ENCODE results near the gene CERS6. TPM values are rescaled to one million over a fixed set of nuclear protein-coding genes. Genes with fewer than 3 reads are reported as not detected.
A peak's percentile ranks its signal among the peaks of the same experiment; 100 is the strongest.

The CERS6 gene
- total and polyA plus RNA-seq, 8 donors: 3.2 to 18.0 (median 7.6) TPM

DNA sequence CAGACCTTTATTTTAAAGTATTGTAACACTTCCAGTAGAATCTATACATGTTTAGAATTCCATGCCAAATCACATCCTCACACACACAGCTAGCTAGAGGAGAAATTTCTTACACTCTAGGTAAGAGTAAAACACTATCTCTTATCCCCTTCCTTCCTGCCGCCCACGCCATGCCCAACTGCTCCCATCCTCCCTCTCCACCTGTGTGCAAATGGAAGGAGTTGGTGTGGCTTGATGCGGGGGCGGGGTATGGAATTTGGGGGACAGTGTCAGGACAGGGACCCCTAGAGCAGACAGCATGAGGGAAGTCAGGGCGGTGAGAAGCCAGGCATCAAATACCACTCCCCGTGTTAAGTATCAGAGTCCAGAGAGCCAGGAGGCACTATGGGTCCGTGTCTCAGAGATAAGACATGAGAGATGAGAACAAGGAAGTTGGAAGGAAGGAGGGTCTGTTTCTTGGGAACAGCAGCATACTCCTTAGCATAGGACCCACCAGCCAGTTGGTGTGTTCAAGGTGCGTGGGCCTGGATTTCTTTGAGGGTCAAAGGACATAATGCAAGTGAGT, 297.8 kb downstream of the CERS6 start:
- WGBS, 2 donors: 91 to 99% methylated on average over 8 of the region's 8 CpGs
- intact Hi-C loops (cut with DNase I): loop anchor here in 1 of 3 donors (5.0 kb wide), 1 partner anchor 407 kb away; no protein-coding TSS in a partner anchor

DNA sequence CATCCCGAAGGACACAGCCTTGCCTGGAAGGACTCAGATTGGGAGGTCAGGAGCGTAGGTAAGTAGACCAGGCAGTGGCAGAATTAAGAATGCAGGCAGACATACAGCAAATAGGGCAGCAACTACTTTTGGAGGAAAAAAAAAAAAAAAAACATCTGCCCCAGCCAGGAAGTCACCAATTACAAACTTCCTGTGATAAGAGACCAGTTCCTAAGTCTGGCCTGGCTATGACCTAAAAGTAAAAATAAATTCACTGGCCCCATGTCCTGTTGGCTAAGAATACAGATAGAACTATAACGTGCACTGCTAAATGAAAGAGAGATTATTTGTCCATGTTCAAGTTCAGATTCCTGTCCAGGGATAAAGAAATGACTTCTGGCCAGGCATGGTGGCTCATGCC, 301.2 kb downstream of the CERS6 start:
- Histone ChIP-seq H3K9me3 (no peaks in the 10 kb centered on the region), H3K4me1 (no peaks in the 10 kb centered on the region), H3K27ac (no peak overlapping the region), H3K4me3 (no peak overlapping the region), H3K27me3 (no peaks in the 10 kb centered on the region), H3K36me3 (no peaks in the 10 kb centered on the region)
- TF ChIP-seq, protein P1, sequence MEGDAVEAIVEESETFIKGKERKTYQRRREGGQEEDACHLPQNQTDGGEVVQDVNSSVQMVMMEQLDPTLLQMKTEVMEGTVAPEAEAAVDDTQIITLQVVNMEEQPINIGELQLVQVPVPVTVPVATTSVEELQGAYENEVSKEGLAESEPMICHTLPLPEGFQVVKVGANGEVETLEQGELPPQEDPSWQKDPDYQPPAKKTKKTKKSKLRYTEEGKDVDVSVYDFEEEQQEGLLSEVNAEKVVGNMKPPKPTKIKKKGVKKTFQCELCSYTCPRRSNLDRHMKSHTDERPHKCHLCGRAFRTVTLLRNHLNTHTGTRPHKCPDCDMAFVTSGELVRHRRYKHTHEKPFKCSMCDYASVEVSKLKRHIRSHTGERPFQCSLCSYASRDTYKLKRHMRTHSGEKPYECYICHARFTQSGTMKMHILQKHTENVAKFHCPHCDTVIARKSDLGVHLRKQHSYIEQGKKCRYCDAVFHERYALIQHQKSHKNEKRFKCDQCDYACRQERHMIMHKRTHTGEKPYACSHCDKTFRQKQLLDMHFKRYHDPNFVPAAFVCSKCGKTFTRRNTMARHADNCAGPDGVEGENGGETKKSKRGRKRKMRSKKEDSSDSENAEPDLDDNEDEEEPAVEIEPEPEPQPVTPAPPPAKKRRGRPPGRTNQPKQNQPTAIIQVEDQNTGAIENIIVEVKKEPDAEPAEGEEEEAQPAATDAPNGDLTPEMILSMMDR (IDR thresholded peaks at IDR 0.05): no peak
- 68 to 69% methylated on average over 3 of the region's 3 CpGs for WGBS, 2 donors
- intact Hi-C loops (cut with DNase I): loop anchor here in 1 of 3 donors (5.0 kb wide), 1 partner anchor 410 kb away; no protein-coding TSS in a partner anchor
- no peak for DNase-seq
- no peak for ATAC-seq
- FAIRE-seq: no peak

More for the DNA sequence above, 297.8 kb downstream of the CERS6 start:
- H3K9me3 ChIP-seq: no peaks in the 10 kb centered on the region
- no peaks in the 10 kb centered on the region for H3K36me3 ChIP-seq
- H3K27me3 ChIP-seq: no peaks in the 10 kb centered on the region
- no peak for FAIRE-seq
- no peaks in the 10 kb centered on the region for H3K4me1 ChIP-seq
- H3K27ac ChIP-seq: no peak overlapping the region
- H3K4me3 ChIP-seq: no peak overlapping the region
- ATAC-seq: no peak
- TF ChIP-seq, protein P1 (IDR thresholded peaks at IDR 0.05): no peak
- DNase-seq: no peak

DNA sequence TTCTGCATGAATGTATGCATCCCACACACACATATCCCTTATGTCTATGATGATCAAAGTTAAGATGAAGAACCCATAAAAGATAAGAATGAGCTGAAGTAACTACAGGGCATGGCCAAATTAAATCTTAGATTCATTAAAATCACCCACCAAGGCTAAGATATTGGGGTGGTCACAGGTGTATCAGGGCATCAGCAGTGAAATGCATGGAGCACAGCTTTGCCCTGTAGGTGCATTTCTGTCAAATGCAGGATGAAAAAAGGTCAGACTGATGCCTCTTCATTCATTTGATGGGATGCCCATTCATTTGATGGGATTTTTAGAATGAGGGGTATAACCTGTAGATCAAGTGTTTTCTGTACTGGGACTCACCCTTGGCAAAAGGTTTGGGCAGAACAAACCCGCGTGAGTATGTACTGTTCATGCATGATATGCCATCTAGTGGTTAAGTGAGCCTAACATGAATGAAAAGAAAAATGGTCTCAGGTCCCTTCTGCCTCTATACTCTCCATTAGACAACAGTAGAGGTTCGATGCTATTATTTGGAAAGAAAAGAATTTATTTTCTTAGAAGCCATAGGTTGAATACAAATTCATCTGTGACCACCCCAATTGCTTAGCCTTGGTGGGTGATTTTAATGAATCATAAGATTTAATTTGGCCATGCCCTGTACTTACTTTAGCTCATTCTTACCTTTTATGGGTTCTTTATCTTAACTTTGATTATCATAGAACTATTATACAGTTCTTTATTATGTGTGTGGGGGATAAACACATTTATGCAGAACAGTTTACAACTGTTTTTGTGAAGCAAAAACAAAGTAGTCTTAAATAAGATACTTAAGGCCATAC, 303.1 kb downstream of the CERS6 start:
- Histone ChIP-seq H3K9me3 (no peaks in the 10 kb centered on the region), H3K27me3 (no peaks in the 10 kb centered on the region), H3K27ac (no peak overlapping the region), H3K36me3 (no peaks in the 10 kb centered on the region), H3K4me1 (no peaks in the 10 kb centered on the region), H3K4me3 (no peak overlapping the region)
- 5 to 8% methylated on average over 3 of the region's 3 CpGs for WGBS, 2 donors
- TF ChIP-seq, protein P1 (IDR thresholded peaks at IDR 0.05): peak in 3 of 4 donors; percentile 24 to 56 (median 29)
- intact Hi-C loops (cut with DNase I): loop anchor here in 1 of 3 donors (5.0 kb wide), 1 partner anchor 412 kb away; no protein-coding TSS in a partner anchor
- FAIRE-seq: no peak
- ATAC-seq: peak; percentile 89 to 98 (median 94)
- DNase-seq: peak in 1 of 6 donors; percentile 24

DNA sequence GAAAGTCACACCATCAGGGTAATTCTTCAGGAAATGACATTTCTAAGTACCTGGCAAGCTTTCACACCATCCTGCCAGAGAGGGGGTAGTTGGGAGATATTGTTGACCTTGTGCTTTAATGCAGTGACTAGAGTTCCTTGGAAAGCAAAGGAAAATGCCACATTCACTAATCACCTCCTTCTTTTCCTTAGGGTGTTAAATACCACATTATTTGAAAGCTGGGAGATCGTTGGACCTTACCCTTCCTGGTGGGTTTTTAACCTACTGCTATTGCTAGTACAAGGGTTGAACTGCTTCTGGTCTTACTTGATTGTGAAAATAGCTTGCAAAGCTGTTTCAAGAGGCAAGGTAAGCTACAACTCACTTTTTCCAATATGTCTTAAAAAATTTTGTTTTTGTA, 309.3 kb downstream of the CERS6 start:
- no peak overlapping the region for H3K4me3 ChIP-seq
- 89 to 92% methylated on average over 1 of the region's 1 CpG for WGBS, 2 donors
- H3K4me1 ChIP-seq: no peaks in the 10 kb centered on the region
- intact Hi-C loops (cut with DNase I): no loop called here
- ATAC-seq (no peak), DNase-seq (no peak), FAIRE-seq (no peak)
- no peaks in the 10 kb centered on the region for H3K36me3 ChIP-seq
- TF ChIP-seq, protein P1 (IDR thresholded peaks at IDR 0.05): no peak
- no peaks in the 10 kb centered on the region for H3K27me3 ChIP-seq
- no peak overlapping the region for H3K27ac ChIP-seq
- no peaks in the 10 kb centered on the region for H3K9me3 ChIP-seq
